HEK293 (cell line): ENCODE results near the gene SLC4A1.

Experiments
- REPIN1 ChIP-seq: fragments of 450-650 bp; formaldehyde crosslinking; IDR thresholded peaks from 2 replicates; pipeline ENCODE4 v1.5.1; 2017; ENCODE audit warnings: missing biosample characterization, missing genetic modification characterization, low read depth
- SCRT1 ChIP-seq: fragments of 450-650 bp; formaldehyde crosslinking; IDR thresholded peaks from 2 replicates; pipeline ENCODE4 v1.5.1; 2016; ENCODE audit warnings: missing biosample characterization, missing genetic modification characterization, borderline replicate concordance
- SP3 ChIP-seq: fragments of 450-650 bp; formaldehyde crosslinking; IDR thresholded peaks from 2 replicates; pipeline ENCODE4 v1.5.1; 2016; ENCODE audit warnings: missing biosample characterization, missing genetic modification characterization
- TCF7L2 ChIP-seq: IDR thresholded peaks from 2 replicates; pipeline ENCODE4 v1.6.1; 2011; ENCODE audit warnings: low read depth, mild to moderate bottlenecking, inconsistent platforms, low read length, moderate library complexity, borderline replicate concordance
- ZBTB8A ChIP-seq: fragments of 450-650 bp; formaldehyde crosslinking; IDR thresholded peaks from 2 replicates; pipeline ENCODE4 v1.5.1; 2016; ENCODE audit warnings: missing biosample characterization, missing genetic modification characterization
- ZFP37 ChIP-seq: fragments of 450-650 bp; formaldehyde crosslinking; IDR thresholded peaks from 2 replicates; pipeline ENCODE4 v1.5.1; 2016; ENCODE audit warnings: missing biosample characterization, missing genetic modification characterization
- ZNF16 ChIP-seq: fragments of 450-650 bp; formaldehyde crosslinking; IDR thresholded peaks from 2 replicates; pipeline ENCODE4 v1.5.1; 2016; ENCODE audit warnings: low read depth, missing biosample characterization, missing genetic modification characterization
- ZNF175 ChIP-seq: fragments of 450-650 bp; formaldehyde crosslinking; IDR thresholded peaks from 2 replicates; pipeline ENCODE4 v1.5.1; 2016; ENCODE audit warnings: missing biosample characterization, missing genetic modification characterization
- ZNF202 ChIP-seq: fragments of 450-650 bp; formaldehyde crosslinking; IDR thresholded peaks from 2 replicates; pipeline ENCODE4 v1.5.1; 2016; ENCODE audit warnings: missing biosample characterization, missing genetic modification characterization, borderline replicate concordance
- ZNF23 ChIP-seq: fragments of 450-650 bp; formaldehyde crosslinking; IDR thresholded peaks from 2 replicates; pipeline ENCODE4 v1.5.1; 2016; ENCODE audit warnings: missing biosample characterization, missing genetic modification characterization, borderline replicate concordance
- ZNF292 ChIP-seq: fragments of 450-650 bp; formaldehyde crosslinking; IDR thresholded peaks from 2 replicates; pipeline ENCODE4 v1.5.1; 2016; ENCODE audit warnings: low read depth, missing biosample characterization, missing genetic modification characterization, borderline replicate concordance
- ZNF394 ChIP-seq: fragments of 450-650 bp; formaldehyde crosslinking; IDR thresholded peaks from 2 replicates; pipeline ENCODE4 v1.5.1; 2016; ENCODE audit warnings: missing biosample characterization, missing genetic modification characterization, mild to moderate bottlenecking, moderate library complexity, borderline replicate concordance
- ZNF501 ChIP-seq: fragments of 450-650 bp; formaldehyde crosslinking; IDR thresholded peaks from 2 replicates; pipeline ENCODE4 v1.5.1; 2016; ENCODE audit warnings: missing biosample characterization, missing genetic modification characterization
- ZNF549 ChIP-seq: fragments of 450-650 bp; IDR thresholded peaks from 2 replicates; pipeline ENCODE4 v1.5.1; 2018; ENCODE audit warnings: missing biosample characterization, missing genetic modification characterization, mild to moderate bottlenecking, inconsistent platforms, moderate library complexity
- ZNF76 ChIP-seq: fragments of 450-650 bp; formaldehyde crosslinking; IDR thresholded peaks from 2 replicates; pipeline ENCODE4; 2016; ENCODE audit warnings: low read depth, missing biosample characterization, missing genetic modification characterization, borderline replicate concordance
- ZNF785 ChIP-seq: fragments of 450-650 bp; formaldehyde crosslinking; IDR thresholded peaks from 2 replicates; pipeline ENCODE4 v1.5.1; 2016; ENCODE audit warnings: missing biosample characterization, missing genetic modification characterization
- ZSCAN30 ChIP-seq: fragments of 450-650 bp; IDR thresholded peaks from 2 replicates; pipeline ENCODE4 v1.5.1; 2018; ENCODE audit warnings: missing biosample characterization, mild to moderate bottlenecking, missing genetic modification characterization, moderate library complexity
- TF ChIP-seq, protein P1 (sequence below): fragments of 450-650 bp; formaldehyde crosslinking; IDR thresholded peaks from 2 replicates; pipeline ENCODE4 v1.5.1; 2016; ENCODE audit warnings: missing biosample characterization, missing genetic modification characterization
- TF ChIP-seq, protein P2 (sequence below): fragments of 450-650 bp; formaldehyde crosslinking; IDR thresholded peaks from 2 replicates; pipeline ENCODE4 v1.5.1; 2016; ENCODE audit warnings: missing biosample characterization, missing genetic modification characterization
- TF ChIP-seq, protein P3 (sequence below): fragments of 450-650 bp; formaldehyde crosslinking; IDR thresholded peaks from 2 replicates; pipeline ENCODE4 v1.5.1; 2016; ENCODE audit warnings: missing biosample characterization, missing genetic modification characterization
- TF ChIP-seq, protein P4 (sequence below): fragments of 450-650 bp; formaldehyde crosslinking; IDR thresholded peaks from 2 replicates; pipeline ENCODE4 v1.5.1; 2017; ENCODE audit warnings: missing biosample characterization, missing genetic modification characterization
- TF ChIP-seq, protein P5 (sequence below): fragments of 450-650 bp; IDR thresholded peaks from 2 replicates; pipeline ENCODE4 v1.5.1; 2018; ENCODE audit warnings: missing biosample characterization, missing genetic modification characterization
- TF ChIP-seq, protein P6 (sequence below): fragments of 450-650 bp; formaldehyde crosslinking; IDR thresholded peaks from 2 replicates; pipeline ENCODE4 v1.5.1; 2016; ENCODE audit warnings: missing biosample characterization, missing genetic modification characterization
- TF ChIP-seq, protein P7 (sequence below): fragments of 450-650 bp; formaldehyde crosslinking; conservative IDR thresholded peaks from 2 replicates; pipeline ENCODE4 v1.5.1; 2016; ENCODE audit warnings: low read depth, missing biosample characterization, missing genetic modification characterization

The SLC4A1 gene

DNA sequence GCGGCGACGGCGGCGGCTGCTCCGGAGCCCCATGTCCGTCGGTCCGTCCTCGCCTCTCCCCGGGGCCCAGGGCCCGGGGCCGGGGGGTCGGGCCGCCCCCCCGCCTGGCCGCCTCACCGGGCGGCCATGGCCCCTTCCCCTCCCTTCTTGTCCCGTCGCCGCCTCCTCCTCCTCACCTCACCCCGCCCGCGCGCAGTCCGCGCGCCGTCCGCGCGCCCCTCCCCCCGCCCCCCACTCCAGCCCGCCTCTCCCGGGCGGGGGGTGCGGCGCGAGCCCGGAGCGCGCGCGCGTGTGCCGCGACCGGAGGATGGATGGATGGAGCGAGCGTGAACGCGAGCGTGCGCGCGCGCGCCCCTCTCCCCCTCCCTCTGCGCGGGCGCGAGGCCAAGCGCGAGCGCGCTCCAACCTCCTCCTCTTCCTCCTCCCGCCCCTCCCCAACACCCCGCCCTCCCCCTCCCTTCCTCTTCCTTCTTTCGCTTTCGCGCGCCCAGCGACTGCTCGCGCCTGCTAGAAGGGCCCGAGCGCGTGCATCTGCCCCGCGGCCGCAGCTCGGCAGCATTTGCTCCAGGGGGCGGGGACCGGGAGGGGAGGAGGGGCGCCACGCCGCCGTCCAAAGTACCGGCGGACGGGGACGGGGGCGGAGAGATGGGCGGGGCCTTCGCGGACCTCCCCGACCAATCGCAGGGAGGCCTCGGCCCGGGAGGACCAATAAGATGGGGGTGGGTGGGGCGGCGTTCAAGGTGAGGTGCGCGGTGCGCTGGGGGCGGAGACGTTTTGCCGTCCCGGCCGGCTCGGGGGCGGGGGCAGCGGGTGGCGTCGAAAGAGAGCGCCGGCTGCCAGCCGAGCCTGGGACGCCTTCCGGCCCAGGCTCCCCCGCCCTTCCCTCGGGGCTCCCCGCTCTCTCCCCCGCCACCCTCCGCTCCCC is 68.1 kb downstream of the SLC4A1 start, which contains the start of gene ATXN7L3 (continued):
- TF ChIP-seq, protein P1, sequence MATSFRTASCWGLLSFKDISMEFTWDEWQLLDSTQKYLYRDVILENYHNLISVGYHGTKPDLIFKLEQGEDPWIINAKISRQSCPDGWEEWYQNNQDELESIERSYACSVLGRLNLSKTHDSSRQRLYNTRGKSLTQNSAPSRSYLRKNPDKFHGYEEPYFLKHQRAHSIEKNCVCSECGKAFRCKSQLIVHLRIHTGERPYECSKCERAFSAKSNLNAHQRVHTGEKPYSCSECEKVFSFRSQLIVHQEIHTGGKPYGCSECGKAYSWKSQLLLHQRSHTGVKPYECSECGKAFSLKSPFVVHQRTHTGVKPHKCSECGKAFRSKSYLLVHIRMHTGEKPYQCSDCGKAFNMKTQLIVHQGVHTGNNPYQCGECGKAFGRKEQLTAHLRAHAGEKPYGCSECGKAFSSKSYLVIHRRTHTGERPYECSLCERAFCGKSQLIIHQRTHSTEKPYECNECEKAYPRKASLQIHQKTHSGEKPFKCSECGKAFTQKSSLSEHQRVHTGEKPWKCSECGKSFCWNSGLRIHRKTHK (tag by site-specific recombination), result no peak
- TF ChIP-seq ZNF292 (tag by site-specific recombination) (no peak), ZNF23 (tag by site-specific recombination) (no peak), ZNF76 (tag by site-specific recombination) (no peak), ZSCAN30 (no peak), ZNF202 (tag by site-specific recombination) (no peak), ZNF549 (no peak), ZNF175 (tag by site-specific recombination) (no peak), ZBTB8A (tag by site-specific recombination) (no peak), REPIN1 (tag by site-specific recombination) (no peak), ZNF16 (tag by site-specific recombination) (no peak), ZNF394 (tag by site-specific recombination) (no peak), SCRT1 (no peak), SP3 (tag by site-specific recombination) (peak; percentile 95), TCF7L2 (no peak), ZFP37 (tag by site-specific recombination) (no peak), ZNF501 (tag by site-specific recombination) (no peak), ZNF785 (no peak)
- TF ChIP-seq, protein P2, sequence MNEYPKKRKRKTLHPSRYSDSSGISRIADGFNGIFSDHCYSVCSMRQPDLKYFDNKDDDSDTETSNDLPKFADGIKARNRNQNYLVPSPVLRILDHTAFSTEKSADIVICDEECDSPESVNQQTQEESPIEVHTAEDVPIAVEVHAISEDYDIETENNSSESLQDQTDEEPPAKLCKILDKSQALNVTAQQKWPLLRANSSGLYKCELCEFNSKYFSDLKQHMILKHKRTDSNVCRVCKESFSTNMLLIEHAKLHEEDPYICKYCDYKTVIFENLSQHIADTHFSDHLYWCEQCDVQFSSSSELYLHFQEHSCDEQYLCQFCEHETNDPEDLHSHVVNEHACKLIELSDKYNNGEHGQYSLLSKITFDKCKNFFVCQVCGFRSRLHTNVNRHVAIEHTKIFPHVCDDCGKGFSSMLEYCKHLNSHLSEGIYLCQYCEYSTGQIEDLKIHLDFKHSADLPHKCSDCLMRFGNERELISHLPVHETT (tag by site-specific recombination), result no peak
- TF ChIP-seq, protein P3, sequence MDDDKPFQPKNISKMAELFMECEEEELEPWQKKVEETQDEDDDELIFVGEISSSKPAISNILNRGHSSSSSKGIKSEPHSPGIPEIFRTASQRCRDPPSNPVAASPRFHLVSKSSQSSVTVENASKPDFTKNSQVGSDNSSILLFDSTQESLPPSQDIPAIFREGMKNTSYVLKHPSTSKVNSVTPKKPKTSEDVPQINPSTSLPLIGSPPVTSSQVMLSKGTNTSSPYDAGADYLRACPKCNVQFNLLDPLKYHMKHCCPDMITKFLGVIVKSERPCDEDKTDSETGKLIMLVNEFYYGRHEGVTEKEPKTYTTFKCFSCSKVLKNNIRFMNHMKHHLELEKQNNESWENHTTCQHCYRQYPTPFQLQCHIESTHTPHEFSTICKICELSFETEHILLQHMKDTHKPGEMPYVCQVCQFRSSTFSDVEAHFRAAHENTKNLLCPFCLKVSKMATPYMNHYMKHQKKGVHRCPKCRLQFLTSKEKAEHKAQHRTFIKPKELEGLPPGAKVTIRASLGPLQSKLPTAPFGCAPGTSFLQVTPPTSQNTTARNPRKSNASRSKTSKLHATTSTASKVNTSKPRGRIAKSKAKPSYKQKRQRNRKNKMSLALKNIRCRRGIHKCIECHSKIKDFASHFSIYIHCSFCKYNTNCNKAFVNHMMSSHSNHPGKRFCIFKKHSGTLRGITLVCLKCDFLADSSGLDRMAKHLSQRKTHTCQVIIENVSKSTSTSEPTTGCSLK (tag by site-specific recombination), result no peak
- TF ChIP-seq, protein P4, sequence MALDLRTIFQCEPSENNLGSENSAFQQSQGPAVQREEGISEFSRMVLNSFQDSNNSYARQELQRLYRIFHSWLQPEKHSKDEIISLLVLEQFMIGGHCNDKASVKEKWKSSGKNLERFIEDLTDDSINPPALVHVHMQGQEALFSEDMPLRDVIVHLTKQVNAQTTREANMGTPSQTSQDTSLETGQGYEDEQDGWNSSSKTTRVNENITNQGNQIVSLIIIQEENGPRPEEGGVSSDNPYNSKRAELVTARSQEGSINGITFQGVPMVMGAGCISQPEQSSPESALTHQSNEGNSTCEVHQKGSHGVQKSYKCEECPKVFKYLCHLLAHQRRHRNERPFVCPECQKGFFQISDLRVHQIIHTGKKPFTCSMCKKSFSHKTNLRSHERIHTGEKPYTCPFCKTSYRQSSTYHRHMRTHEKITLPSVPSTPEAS, result no peak
- TF ChIP-seq, protein P5, sequence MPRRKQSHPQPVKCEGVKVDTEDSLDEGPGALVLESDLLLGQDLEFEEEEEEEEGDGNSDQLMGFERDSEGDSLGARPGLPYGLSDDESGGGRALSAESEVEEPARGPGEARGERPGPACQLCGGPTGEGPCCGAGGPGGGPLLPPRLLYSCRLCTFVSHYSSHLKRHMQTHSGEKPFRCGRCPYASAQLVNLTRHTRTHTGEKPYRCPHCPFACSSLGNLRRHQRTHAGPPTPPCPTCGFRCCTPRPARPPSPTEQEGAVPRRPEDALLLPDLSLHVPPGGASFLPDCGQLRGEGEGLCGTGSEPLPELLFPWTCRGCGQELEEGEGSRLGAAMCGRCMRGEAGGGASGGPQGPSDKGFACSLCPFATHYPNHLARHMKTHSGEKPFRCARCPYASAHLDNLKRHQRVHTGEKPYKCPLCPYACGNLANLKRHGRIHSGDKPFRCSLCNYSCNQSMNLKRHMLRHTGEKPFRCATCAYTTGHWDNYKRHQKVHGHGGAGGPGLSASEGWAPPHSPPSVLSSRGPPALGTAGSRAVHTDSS (tag by site-specific recombination), result peak; percentile 72; the same call in 1 of the 2 replicates
- TF ChIP-seq, protein P6, sequence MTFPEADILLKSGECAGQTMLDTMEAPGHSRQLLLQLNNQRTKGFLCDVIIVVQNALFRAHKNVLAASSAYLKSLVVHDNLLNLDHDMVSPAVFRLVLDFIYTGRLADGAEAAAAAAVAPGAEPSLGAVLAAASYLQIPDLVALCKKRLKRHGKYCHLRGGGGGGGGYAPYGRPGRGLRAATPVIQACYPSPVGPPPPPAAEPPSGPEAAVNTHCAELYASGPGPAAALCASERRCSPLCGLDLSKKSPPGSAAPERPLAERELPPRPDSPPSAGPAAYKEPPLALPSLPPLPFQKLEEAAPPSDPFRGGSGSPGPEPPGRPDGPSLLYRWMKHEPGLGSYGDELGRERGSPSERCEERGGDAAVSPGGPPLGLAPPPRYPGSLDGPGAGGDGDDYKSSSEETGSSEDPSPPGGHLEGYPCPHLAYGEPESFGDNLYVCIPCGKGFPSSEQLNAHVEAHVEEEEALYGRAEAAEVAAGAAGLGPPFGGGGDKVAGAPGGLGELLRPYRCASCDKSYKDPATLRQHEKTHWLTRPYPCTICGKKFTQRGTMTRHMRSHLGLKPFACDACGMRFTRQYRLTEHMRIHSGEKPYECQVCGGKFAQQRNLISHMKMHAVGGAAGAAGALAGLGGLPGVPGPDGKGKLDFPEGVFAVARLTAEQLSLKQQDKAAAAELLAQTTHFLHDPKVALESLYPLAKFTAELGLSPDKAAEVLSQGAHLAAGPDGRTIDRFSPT (tag by site-specific recombination), result peak; percentile 62; the same call in 1 of the 2 replicates
- TF ChIP-seq, protein P7, sequence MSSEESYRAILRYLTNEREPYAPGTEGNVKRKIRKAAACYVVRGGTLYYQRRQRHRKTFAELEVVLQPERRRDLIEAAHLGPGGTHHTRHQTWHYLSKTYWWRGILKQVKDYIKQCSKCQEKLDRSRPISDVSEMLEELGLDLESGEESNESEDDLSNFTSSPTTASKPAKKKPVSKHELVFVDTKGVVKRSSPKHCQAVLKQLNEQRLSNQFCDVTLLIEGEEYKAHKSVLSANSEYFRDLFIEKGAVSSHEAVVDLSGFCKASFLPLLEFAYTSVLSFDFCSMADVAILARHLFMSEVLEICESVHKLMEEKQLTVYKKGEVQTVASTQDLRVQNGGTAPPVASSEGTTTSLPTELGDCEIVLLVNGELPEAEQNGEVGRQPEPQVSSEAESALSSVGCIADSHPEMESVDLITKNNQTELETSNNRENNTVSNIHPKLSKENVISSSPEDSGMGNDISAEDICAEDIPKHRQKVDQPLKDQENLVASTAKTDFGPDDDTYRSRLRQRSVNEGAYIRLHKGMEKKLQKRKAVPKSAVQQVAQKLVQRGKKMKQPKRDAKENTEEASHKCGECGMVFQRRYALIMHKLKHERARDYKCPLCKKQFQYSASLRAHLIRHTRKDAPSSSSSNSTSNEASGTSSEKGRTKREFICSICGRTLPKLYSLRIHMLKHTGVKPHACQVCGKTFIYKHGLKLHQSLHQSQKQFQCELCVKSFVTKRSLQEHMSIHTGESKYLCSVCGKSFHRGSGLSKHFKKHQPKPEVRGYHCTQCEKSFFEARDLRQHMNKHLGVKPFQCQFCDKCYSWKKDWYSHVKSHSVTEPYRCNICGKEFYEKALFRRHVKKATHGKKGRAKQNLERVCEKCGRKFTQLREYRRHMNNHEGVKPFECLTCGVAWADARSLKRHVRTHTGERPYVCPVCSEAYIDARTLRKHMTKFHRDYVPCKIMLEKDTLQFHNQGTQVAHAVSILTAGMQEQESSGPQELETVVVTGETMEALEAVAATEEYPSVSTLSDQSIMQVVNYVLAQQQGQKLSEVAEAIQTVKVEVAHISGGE (tag by site-specific recombination), result peak; percentile 23; the same call in 1 of the 2 replicates
